AG04450 (cell line): ENCODE data around the gene CDKN1C. TPM values are rescaled to one million over a fixed set of nuclear protein-coding genes. Genes with fewer than 3 reads are reported as not detected.

Experiments
- CTCF ChIA-PET: fragments of 300-600, 350-600 bp; formaldehyde crosslinking; extraction: SDS; loops from one replicate; lab custom pipeline; 2022; ENCODE audit warnings: antibody characterized with exemption, inconsistent platforms; lab: Charles Lee
- POLR2A ChIA-PET: fragments of 350-600 bp; formaldehyde crosslinking; extraction: SDS; loops from one replicate; lab custom pipeline; 2021; ENCODE audit warnings: antibody characterized with exemption, inconsistent platforms; lab: Yijun Ruan, JAX
- DNase-seq: peaks from one replicate; pipeline ENCODE4 v3.0.0-alpha.2; 2011; ENCODE audit warnings: low read depth, low spot score
- H3K27ac ChIP-seq: one replicate; pipeline ENCODE4 v1.5.1; 2012; ENCODE audit warnings: low read depth, low read length, control low read depth
- H3K27me3 ChIP-seq: one replicate; pipeline ENCODE4 v1.6.0; 2012; ENCODE audit warnings: low read length; ENCODE audit not compliant: control insufficient read depth, insufficient read depth
- H3K4me3 ChIP-seq: 2 replicates; pipeline ENCODE4 v1.5.1; 2011; ENCODE audit warnings: mild to moderate bottlenecking, low read depth, low read length, control low read depth
- H3K9me3 ChIP-seq: 2 replicates; pipeline ENCODE4 v1.5.1; 2012; ENCODE audit warnings: low read length; ENCODE audit not compliant: control insufficient read depth, insufficient read depth
- polyA plus RNA-seq: library from polyadenylated mRNA; depleted of rRNA; stranded (reverse); fragments of >200 nt; gene quantifications from 2 replicates; pipeline ENCODE4 v1.2.3, GENCODE V29; 2011
- TF ChIP-seq, protein P1 (sequence below): IDR thresholded peaks from 2 replicates; pipeline ENCODE4 v1.5.1; 2011; ENCODE audit warnings: low read depth, low read length, control low read depth, inconsistent platforms

CDKN1C gene
- polyA plus RNA-seq, 1 experiment = 8.1 TPM

DNA sequence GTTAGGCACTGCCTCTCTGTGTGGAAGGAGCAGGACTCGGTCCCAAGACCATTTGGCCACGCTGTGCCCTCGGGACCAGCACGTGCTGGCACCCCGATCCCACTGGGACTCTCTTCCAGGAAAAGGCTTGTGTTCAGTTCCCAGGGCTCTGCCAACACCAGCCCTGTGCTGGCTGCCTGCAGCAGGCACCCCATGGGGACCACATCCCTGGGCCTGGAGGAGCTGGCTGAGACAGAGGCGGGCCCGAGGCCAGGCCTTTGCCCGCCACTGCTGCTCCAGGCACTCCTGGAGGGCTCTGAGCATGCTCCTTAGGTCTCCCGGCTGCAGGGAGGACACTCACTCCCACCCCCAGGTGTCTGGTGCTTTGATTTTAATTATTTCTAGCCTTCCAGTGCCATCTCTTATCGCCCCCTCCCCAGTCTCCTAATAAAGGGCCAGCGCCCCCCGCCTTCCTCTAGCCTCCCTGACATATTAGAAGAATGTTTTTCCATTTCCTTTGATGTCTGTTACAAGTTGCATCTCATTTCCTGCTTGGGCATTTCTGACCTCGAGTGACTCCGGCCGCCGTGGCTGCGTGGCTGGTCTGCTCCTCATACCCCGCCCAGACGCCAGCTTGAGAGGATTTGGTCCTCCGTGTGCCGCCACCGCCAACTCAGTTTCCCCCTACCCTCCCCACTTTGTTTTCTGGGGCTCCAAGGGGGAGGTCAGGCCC lies 14.4 kb downstream of the CDKN1C start:
- H3K27ac ChIP-seq = no peak overlapping the region
- H3K27me3 ChIP-seq = peaks cover 58% of the 10 kb centered on the region
- peaks cover 33% of the 10 kb centered on the region for H3K9me3 ChIP-seq
- H3K4me3 ChIP-seq = no peak overlapping the region
- ChIA-PET CTCF (no interaction called here), POLR2A (no interaction called here)
- TF ChIP-seq, protein P1, sequence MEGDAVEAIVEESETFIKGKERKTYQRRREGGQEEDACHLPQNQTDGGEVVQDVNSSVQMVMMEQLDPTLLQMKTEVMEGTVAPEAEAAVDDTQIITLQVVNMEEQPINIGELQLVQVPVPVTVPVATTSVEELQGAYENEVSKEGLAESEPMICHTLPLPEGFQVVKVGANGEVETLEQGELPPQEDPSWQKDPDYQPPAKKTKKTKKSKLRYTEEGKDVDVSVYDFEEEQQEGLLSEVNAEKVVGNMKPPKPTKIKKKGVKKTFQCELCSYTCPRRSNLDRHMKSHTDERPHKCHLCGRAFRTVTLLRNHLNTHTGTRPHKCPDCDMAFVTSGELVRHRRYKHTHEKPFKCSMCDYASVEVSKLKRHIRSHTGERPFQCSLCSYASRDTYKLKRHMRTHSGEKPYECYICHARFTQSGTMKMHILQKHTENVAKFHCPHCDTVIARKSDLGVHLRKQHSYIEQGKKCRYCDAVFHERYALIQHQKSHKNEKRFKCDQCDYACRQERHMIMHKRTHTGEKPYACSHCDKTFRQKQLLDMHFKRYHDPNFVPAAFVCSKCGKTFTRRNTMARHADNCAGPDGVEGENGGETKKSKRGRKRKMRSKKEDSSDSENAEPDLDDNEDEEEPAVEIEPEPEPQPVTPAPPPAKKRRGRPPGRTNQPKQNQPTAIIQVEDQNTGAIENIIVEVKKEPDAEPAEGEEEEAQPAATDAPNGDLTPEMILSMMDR = no peak
- no peak for DNase-seq

DNA sequence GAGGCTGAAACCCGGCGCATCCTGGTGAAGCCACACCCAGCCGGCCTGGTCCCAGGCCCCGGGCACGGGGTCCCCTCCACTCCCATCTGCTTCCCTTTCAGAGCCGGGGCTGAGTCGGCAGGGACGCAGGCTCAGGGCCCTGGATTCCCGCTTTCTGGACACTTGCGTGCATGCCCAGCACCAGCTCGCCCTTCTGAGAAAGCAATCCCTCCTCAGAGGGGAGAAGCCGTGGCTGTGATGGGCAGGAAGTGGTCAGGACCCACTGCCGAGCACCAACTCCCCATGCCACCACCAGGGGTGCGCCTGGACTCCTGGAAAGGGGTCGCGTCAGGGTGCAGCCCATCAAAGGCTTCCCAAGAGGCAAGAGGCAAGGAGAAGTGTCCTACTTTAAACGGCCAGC lies 15.1 kb downstream of the CDKN1C start:
- no peak overlapping the region for H3K27ac ChIP-seq
- peaks cover 33% of the 10 kb centered on the region for H3K9me3 ChIP-seq
- ChIA-PET CTCF (no interaction called here), POLR2A (no interaction called here)
- no peak overlapping the region for H3K4me3 ChIP-seq
- no peak for DNase-seq
- peaks cover 64% of the 10 kb centered on the region for H3K27me3 ChIP-seq
- TF ChIP-seq, protein P1 = no peak

DNA sequence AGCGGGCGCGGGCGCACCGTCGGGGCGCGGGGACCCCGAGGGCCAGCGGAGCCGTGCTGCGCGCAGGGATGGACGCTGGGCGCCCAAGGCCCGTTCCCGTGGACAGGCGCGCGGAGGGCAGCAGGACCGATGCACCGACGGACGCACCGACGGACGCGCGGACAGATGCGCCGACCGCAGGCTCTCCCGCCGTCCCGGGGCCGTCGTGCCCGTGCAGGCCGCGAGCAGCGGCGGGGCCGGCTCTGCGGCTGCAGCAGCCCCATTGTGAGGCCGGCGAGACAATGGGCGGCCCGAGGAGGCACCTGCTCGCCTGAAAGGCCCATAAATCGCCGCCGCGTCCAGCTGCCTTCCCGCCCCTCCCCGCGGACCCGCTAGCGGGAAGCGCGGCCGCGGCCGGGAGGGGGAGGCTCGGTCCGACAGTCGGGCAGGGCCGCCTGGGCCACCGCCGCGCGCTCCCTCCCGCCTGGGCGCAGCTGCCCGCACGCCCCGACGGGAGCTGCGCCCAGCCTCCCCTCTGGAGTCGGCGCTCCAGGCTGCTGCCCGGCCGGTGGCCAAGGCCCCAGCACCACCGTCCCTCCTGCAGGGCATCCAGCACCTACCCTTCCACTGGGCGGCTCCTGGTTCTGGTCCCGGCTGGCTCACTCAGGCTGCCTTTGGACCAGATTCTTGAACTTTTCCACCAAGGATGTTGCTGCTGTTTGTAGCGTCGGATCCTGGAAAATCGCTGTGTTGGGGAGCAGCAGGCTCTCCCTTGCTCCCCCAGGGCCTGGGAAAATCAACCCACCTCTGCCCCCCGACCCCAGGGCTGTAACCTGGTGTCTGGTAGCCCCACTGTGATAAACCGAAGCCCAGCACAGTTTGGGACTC lies 15.8 kb downstream of the CDKN1C start:
- peaks cover 63% of the 10 kb centered on the region for H3K27me3 ChIP-seq
- no peak overlapping the region for H3K4me3 ChIP-seq
- DNase-seq = no peak
- ChIA-PET POLR2A (no interaction called here), CTCF (no interaction called here)
- no peak overlapping the region for H3K27ac ChIP-seq
- H3K9me3 ChIP-seq = peaks cover 29% of the 10 kb centered on the region
- TF ChIP-seq, protein P1 = no peak

DNA sequence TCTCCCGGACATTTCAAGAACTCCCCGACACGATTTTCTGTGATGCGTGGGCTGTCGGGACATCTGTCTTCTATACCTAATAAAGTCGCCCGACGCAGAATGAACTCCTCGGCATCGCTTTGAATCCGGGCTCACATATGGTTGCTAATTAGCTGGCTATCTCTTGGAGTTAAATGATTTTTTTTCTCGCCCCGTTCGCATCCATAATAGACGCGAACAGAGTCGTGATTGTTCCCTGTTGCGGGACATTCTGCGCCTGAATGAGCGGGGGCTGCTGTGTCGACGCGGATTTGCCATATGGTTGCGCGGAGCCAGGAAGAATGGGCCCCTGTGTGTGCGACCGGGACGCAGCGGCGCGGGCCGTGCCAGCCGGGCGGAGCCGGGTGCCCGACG lies 16.4 kb downstream of the CDKN1C start:
- POLR2A ChIA-PET = no interaction called here
- CTCF ChIA-PET = no interaction called here
- DNase-seq = no peak
- TF ChIP-seq, protein P1 = no peak
- Histone ChIP-seq H3K27ac (no peak overlapping the region), H3K27me3 (peaks cover 65% of the 10 kb centered on the region), H3K4me3 (no peak overlapping the region), H3K9me3 (peaks cover 26% of the 10 kb centered on the region)
